Bronchial epithelial cell (primary cell): Measurements from ENCODE around the gene SDCCAG8. TPM values are rescaled to one million over a fixed set of nuclear protein-coding genes. Genes with fewer than 3 reads are reported as not detected.

ENCODE experiments used
- DNase-seq: peaks from one replicate; pipeline ENCODE4 v3.0.0-alpha.2; 2010; ENCODE audit warnings: low read depth
- FAIRE-seq: peaks from 2 replicates; lab custom pipeline; 2011; peaks lifted over from hg19 to GRCh38; lab: Jason Lieb, UNC
- H3K27me3 ChIP-seq: 2 replicates; pipeline ENCODE4 v1.5.1; 2011; ENCODE audit warnings: low read length; ENCODE audit not compliant: control insufficient read depth, insufficient read depth
- H3K36me3 ChIP-seq: 2 replicates; pipeline ENCODE4 v1.5.1; 2011; ENCODE audit warnings: low read length; ENCODE audit not compliant: control insufficient read depth, insufficient read depth
- H3K4me3 ChIP-seq: 2 replicates; pipeline ENCODE4 v1.5.1; 2011; ENCODE audit warnings: mild to moderate bottlenecking, low read depth, low read length, control low read depth
- CTCF ChIP-seq: IDR thresholded peaks from 2 replicates; pipeline ENCODE4 v1.5.1; 2011; ENCODE audit warnings: mild to moderate bottlenecking, moderate library complexity, low read length, control low read depth, inconsistent platforms; ENCODE audit not compliant: insufficient read depth, severe bottlenecking
- total RNA-seq: library from RNA; depleted of rRNA; stranded (reverse); fragments of >200 nt; gene quantifications from 2 replicates; pipeline ENCODE4 v1.2.1, GENCODE V29; 2014

Gene SDCCAG8
- total RNA-seq, 1 donor from 2014 or later: 32.4 TPM

DNA sequence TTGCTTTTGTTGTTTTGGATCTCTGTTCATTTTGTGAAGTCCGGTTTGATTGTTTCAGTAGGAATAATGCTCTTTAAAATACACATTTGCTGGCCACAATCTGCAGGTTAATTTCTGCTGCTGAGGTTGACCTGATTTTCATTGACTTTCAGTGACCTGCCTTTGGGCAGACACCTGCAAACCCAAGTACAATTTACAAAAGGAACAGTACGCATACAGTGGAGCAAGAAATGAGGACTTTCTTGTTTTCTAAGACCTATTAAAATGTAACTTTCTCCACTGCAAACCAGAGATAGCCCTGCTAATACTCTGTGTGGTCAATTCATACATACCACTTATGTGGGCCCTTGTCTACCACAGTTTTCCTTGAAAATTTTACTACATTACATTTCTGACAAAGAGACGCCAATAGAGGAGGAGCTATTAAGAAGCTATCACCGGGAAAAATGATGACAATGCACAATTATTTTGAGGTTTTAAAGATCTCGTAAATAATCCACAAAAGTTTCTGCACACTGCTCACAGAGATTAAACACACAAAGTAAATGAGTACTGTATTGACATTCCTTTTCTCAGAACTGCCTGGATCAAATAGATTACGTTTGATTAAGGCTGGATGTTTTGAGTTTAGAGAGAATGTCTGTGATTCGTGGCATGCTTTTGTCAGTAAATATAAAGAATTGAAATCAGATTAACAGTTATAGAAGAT, 141.9 kb downstream of the SDCCAG8 start:
- H3K36me3 ChIP-seq: peaks cover 1% of the 10 kb centered on the region
- H3K4me3 ChIP-seq: no peak overlapping the region
- FAIRE-seq: no peak
- TF ChIP-seq CTCF: no peak
- H3K27me3 ChIP-seq: no peaks in the 10 kb centered on the region
- DNase-seq: no peak

GRCh38 chr1:243399561-243400155, 143.8 kb downstream of the SDCCAG8 start:
- Histone ChIP-seq H3K36me3 (no peaks in the 10 kb centered on the region), H3K4me3 (no peak overlapping the region), H3K27me3 (no peaks in the 10 kb centered on the region)
- no peak for FAIRE-seq
- TF ChIP-seq CTCF: no peak
- no peak for DNase-seq

- Histone ChIP-seq H3K27me3 (no peaks in the 10 kb centered on the region), H3K4me3 (no peak overlapping the region)
- FAIRE-seq: no peak
Measured at GRCh38 chr1:243402868-243403267, 147.0 kb downstream of the SDCCAG8 start.

DNA sequence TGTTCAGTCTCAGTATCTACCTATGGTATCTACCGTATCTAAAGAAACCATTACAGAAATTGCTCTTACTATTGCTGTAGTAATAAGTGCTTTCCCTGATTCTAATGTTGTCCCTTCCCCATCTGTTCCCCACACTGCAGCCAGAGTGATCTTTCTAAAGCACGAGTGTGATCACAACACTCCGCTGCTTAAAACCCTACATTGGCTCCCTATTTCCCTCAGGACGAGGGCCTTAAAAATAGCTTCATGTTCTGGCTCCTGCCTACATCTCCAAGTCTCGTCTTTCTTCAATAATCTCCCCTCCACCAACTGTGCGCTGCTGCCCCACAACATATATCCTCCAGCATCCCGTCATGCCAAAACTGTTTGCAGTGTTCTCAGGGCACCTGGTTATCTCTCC, 150.6 kb downstream of the SDCCAG8 start:
- FAIRE-seq (no peak), DNase-seq (no peak)
- TF ChIP-seq CTCF: no peak
- H3K36me3 ChIP-seq: no peaks in the 10 kb centered on the region
- no peak overlapping the region for H3K4me3 ChIP-seq
- no peaks in the 10 kb centered on the region for H3K27me3 ChIP-seq

More at GRCh38 chr1:243402868-243403267, 147.0 kb downstream of the SDCCAG8 start:
- DNase-seq: no peak
- no peak for TF ChIP-seq CTCF
- no peaks in the 10 kb centered on the region for H3K36me3 ChIP-seq

DNA sequence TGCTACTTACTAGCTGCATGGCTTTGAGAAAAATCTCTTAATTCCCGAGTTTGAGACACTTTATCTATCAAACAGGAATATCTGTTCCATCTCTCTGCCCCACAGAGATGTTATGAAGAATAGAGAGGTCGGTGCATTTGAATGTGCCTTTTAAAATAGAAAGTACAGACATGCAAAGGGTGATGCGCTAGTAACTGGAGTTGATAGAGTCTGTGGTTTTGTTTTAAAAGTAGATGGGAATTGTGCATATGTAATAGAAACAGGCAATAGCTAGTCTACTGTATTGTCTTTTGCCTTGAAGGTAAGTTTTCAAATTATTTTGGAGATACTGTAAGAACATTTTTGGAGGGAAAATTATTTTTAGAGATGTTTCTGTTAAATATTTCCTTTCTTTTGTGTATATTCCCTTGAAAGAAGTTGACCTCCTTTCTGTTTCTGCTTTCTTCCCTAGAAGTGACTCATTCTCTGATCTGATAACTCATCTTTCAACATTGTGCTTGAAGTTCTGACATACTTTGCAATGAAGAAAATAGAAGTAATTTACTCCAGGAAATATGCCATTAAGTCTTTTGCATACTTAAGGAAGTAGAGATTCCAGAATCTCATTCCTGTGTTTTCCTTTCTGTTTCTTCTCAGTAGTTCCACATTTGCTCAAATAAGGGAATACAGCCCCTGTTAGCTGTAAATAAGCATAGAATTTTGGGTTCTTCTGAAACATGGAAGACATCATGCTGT, 151.6 kb downstream of the SDCCAG8 start:
- Histone ChIP-seq H3K27me3 (no peaks in the 10 kb centered on the region), H3K36me3 (no peaks in the 10 kb centered on the region), H3K4me3 (no peak overlapping the region)
- FAIRE-seq: no peak
- peak; percentile 61 for DNase-seq
- no peak for TF ChIP-seq CTCF
